HEK293 (cell line): ENCODE measurements around the gene PSPH.

Experiments
- CTCF ChIP-seq: fragments of 450-650 bp; formaldehyde crosslinking; IDR thresholded peaks from 2 replicates; pipeline ENCODE4 v1.5.1; 2016; ENCODE audit warnings: missing biosample characterization, missing genetic modification characterization
- KLF10 ChIP-seq: fragments of 450-650 bp; IDR thresholded peaks from 2 replicates; pipeline ENCODE4 v1.5.1; 2018; ENCODE audit warnings: missing biosample characterization, mild to moderate bottlenecking, missing genetic modification characterization
- KLF16 ChIP-seq: fragments of 450-650 bp; formaldehyde crosslinking; IDR thresholded peaks from 2 replicates; pipeline ENCODE4 v1.5.1; 2017; ENCODE audit warnings: missing biosample characterization, missing genetic modification characterization
- YY1 ChIP-seq: fragments of 450-650 bp; formaldehyde crosslinking; IDR thresholded peaks from 2 replicates; pipeline ENCODE4 v1.5.1; 2018; ENCODE audit warnings: missing biosample characterization, missing genetic modification characterization
- ZNF184 ChIP-seq: fragments of 450-650 bp; IDR thresholded peaks from 2 replicates; pipeline ENCODE4 v1.5.1; 2018; ENCODE audit warnings: missing biosample characterization, mild to moderate bottlenecking, missing genetic modification characterization
- ZNF791 ChIP-seq: fragments of 450-650 bp; formaldehyde crosslinking; IDR thresholded peaks from 2 replicates; pipeline ENCODE4 v1.5.1; 2016; ENCODE audit warnings: missing biosample characterization, missing genetic modification characterization

- TF ChIP-seq ZNF184 (no peak), CTCF (tag by site-specific recombination) (no peak), KLF10 (tag by site-specific recombination) (no peak), ZNF791 (tag by site-specific recombination) (no peak), KLF16 (tag by site-specific recombination) (no peak), YY1 (tag by site-specific recombination) (no peak)
Measured at GRCh38 chr7:56081626-56082340, 30.5 kb upstream of the PSPH start.
